ENCODE results near the gene PMIS2.

Gene PMIS2

GRCh38 chr19:35612559-35613321 lies 26.8 kb downstream of the PMIS2 start, which contains the start of gene HAUS5 (continued):
- TF ChIP-seq PRDM2 (tag by site-specific recombination; IDR thresholded peaks at IDR 0.05; ENCODE audit: borderline replicate concordance) (no peak), ZNF398 (tag by site-specific recombination; IDR thresholded peaks at IDR 0.05) (peak; percentile 37; the same call in 1 of the 2 replicates), ZNF777 (tag by site-specific recombination; IDR thresholded peaks at IDR 0.05; ENCODE audit: borderline replicate concordance) (no peak), ZNF24 (tag by site-specific recombination; IDR thresholded peaks at IDR 0.05) (peak; percentile 97), ZSCAN23 (tag by site-specific recombination; IDR thresholded peaks at IDR 0.05) (peak; percentile 85; the same call in 1 of the 2 replicates), ZNF513 (tag by site-specific recombination; IDR thresholded peaks at IDR 0.05) (no peak), ZNF239 (tag by site-specific recombination; IDR thresholded peaks at IDR 0.05) (no peak), ZNF248 (tag by site-specific recombination; IDR thresholded peaks at IDR 0.05) (no peak), ZNF518A (tag by site-specific recombination; conservative IDR thresholded peaks at IDR 0.05; ENCODE audit: low read depth) (no peak), ZNF561 (tag by site-specific recombination; IDR thresholded peaks at IDR 0.05; ENCODE audit: borderline replicate concordance) (peak; percentile 92; the same call in 1 of the 2 replicates), ZNF426 (tag by site-specific recombination; IDR thresholded peaks at IDR 0.05) (no peak), ZNF280D (tag by site-specific recombination; IDR thresholded peaks at IDR 0.05) (peak; percentile 74), ZNF521 (tag by site-specific recombination; IDR thresholded peaks at IDR 0.05) (no peak), KLF9 (tag by site-specific recombination; IDR thresholded peaks at IDR 0.05; ENCODE audit: low read depth) (peak; percentile 84), KLF7 (tag by site-specific recombination; IDR thresholded peaks at IDR 0.05; ENCODE audit: borderline replicate concordance) (peak; percentile 96), ZNF785 (tag by site-specific recombination; IDR thresholded peaks at IDR 0.05) (peak; percentile 81), ZNF610 (tag by site-specific recombination; IDR thresholded peaks at IDR 0.05; ENCODE audit: borderline replicate concordance) (peak; percentile 78), ZNF501 (tag by site-specific recombination; IDR thresholded peaks at IDR 0.05) (peak; percentile 98), ZSCAN18 (tag by site-specific recombination; IDR thresholded peaks at IDR 0.05) (peak; percentile 90)
